Limb (tissue), 2 donors: ENCODE measurements around the gene ABLIM2.

ENCODE experiments used
- DNase-seq, 2 donors: peaks; one replicate each; pipeline ENCODE4 v3.0.0-alpha.2; 2016; ENCODE audit errors: extremely low spot score in 2 of 2

Gene ABLIM2

DNA sequence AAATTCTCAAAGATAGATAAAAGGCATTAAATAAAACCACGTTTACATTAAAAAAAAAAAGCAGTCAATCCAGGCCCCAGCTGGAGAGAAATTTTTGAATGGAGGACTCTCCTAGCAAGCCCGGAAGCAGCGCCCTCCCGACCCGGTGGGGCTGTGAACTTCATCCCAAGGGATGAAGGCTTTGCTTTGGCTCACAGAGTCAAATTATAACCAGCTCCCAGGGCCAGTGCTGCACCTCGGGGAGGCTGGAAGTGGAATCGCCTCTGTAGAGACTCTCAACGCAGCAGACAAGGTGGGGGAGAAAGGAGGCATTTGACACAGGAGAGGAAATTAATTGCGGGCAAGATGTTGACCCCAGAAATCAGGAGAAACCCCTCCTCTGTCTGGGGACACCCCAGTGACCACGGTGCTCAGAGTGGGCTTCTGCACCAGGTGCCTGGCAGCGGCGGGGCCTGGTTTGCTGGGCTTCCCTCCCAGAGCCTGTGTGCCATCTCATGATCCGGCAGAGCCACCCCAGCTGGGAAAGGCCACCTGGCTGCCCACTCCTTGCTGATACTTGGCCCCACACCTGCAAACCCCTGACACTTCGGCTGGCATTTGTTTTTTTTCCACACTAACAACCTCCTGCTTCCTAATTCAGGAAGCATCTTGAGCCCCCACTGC is 71.7 kb downstream of the ABLIM2 start:
- DNase-seq, result no peak

DNA sequence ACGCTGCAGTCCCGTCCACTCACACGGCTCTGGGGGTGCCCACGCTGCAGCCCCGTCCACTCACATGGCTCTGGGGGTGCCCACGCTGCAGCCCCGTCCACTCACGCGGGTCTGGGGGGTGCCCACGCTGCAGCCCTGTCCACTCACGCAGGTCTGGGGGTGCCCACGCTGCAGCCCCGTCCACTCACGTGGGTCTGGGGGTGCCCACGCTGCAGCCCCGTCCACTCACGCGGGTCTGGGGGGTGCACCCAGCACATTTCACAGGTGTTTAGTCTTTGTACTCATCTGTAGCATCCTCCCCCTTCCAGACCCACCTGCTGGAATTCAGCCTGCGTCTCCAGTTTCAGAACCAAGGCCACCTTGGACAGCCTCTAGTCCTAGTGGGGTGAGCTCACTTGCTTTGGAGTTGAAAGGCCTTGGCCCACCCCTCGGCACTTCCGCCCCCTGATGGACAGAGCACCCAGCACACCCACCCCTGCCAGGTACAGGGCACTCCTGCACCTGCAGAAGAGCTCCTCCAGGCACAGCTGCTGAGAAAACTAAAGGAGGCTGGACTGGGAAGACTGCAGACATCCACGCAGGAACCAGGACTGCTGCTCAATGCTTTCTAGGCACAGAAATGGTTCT is 73.0 kb downstream of the ABLIM2 start:
- DNase-seq, result no peak

DNA sequence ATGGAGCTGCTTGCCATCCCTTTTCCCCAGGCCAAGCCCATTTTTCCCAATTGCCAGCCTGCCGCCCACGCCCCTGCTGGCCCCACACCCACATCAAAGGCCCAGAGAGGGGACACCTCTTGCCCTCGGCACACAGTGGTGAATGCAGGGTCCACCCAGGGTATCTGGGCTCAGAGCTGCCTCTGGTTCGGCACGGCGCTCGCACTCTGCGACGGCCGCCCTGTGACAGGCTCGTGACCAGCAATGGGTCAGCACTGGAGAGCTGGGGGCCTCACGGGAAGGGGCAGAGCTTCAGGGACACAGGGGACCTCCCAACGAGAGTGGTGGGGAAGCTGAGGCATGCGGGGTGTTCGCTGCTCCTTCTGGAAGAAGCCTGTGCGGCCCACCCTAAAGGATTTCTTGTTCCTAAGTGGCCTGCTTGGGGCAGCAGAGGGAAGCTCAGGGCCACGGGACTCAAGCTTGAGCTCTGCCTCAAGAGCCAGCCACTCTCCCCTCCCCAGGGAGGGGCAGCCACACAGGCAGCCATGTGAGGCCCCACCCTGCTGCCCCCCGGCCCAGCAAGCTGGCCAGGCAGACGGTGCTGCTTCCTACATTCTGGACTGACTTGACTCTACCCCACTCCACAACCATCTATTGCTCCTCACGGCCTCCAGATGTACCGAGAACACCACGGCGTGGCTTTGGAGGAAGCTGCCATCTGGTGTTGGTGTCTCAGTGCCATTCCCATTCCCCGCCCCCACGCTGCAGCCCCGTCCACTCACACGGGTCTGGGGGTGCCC is 73.7 kb downstream of the ABLIM2 start:
- DNase-seq, result no peak

DNA sequence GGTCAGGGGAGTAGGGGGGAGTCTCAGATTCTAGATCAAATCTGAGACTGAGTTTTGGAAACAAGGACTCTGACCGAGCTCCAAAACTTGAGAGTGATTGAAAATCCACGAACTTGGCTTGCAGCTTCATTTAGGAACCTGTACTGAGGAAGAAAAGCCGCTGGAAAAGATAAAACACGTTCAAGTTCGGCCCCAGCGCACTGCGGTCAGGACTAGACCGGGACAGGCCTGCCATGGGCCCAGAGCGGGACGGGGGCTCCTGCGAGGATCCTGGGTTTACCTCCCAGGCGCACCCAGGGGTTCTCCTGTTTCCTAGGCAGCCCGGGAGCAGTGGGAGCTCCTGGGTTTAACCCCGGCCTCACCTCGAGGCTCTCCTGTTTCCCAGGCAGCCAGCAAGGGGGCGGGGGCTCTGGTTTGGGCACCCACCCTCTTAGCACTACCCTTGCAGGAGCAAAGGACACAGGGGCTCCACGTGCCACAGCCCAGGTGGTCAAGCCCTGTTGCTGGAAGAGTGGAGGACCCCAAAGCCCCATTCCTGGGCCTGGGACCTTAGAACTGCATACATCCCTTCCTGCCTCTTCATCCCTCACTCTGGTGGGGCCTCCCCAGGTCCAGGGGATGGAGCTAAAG is 74.5 kb downstream of the ABLIM2 start:
- no peak for DNase-seq

DNA sequence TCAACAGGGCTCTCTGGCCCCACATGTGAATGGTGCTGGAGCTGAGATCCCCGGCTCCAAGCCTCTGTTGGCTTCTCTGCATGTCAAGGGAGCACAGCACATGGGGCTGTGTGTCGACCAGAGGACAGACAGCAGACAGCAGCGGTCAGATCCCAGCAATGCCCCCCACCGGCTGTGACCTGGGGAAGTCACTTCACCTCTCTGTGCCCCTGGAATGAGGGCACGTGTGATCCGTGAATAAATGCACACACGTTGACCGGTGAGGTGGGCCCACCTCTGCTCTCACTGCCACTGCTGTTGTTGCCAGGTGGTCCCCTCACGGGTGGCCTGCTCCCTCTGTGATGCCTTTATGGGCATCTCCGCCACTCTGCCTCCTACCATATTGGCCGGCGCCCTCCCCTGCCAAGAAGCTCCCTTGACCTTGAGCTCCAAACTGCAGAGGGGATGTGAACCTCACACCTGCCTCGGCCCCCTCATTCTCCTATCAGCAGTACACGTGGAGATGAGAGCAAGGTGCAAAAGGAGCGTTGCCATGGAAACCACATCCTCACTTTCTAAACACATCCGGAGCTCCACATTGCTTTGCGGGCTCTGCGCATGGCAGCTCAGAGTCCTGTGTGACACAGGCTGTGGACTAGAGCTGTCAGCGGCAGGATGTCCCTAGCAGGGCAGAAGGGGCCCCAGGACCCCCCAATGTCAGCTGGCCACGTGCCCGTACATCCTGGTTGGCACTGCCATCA is 75.4 kb downstream of the ABLIM2 start:
- DNase-seq, result no peak

DNA sequence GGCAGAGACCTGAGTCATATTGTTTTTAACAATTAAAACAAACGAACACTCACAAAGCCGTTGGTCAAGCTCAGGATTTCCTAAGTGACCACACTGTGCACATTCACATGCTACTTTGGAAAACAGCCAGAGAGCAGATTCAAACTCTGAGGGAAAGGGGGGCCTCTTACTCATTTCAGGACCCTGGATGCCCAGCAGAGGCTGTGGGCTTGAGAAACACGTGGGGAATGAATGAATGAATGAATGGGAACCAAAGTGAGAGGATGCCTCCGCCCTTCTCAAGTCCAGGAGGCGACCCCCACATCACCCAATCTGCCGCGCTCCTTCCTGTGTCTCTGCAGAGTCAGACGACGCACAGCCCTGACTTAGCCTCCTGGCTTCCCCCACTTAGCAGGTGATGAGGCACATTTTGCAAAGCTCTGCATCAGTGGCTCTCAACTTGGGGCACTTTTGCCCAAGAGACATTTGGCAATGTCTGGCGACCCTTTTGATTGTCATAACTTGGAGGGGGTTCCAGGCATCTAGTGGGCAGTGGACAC is 76.0 kb downstream of the ABLIM2 start:
- no peak for DNase-seq

DNA sequence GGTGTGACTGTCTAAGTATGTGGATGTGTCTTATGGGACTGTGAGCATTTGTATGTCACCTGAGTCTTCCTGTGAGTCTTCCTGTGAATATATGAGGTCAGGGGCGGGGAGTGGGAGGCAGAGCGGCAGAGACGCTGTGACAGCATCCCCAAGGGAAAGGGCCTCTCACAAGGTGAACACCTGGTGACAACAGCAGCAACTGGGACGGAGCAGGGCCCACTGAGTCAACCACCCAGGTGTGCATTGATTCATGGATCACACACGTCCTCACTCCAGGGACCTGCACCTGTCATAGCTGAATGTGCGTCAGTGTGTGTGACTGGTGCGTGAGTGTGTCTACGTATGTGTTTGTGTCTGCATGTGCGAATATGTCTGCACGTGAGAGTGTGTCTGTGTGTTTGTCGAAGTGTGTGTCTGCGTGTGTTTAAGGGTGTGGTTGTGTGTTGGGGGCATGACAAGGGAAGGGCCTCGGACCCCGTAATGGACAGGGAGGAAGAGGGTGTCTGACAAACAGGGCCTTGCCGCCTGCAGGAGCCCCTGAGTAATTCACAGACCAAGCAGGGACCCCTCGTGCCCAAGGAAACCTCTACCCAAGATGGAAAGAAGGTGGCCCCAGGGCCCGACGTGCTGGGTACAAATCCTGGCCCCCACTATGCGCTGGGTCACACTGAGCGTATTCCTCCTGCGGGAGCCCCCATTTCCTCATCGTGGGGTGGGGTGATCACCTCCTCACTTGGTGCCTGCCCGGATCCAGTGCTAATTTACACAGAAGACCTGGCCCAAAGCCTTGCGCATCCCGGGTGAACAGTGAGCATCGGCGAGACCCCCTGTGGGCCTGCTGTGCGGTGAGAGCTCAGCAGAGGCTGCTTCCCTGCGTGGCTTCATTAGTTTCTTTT is 76.7 kb downstream of the ABLIM2 start:
- no peak for DNase-seq

DNA sequence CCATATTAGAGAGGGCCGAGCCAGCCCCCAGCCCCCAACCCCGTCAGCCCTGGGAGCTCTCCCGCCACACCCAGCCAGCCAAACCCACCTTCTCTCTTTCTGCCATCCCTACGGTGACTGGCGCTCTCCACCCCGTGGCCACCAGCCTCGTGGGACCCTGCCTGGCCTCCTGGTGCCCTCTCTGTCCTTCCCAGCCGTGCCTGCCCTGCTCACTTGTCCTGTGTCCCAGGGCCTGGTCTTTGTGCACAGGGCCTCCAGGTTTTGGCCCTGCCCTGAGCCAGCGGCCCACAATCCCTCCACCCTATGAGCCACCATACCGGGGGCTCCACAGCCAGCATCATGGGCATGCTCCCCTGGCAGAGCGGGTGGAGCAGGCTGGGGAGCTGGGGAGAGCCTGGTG is 77.4 kb downstream of the ABLIM2 start:
- no peak for DNase-seq

DNA sequence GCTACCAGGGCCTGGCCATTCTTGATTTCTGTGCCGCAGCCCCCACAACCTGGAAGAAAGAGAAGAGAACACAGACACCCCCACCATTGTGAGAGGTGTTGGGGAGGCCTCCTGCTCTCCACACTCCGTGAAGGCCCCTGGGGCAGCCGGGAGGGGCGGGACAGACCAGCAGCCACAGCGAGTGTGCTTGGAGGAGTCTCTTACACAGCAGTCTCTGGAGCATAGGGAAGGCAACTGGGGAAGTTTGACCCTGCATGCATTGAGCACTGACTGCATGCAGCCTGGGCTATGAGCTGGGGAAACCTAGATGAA is 77.9 kb downstream of the ABLIM2 start:
- DNase-seq, result peak in 1 of 2 donors; percentile 27

DNA sequence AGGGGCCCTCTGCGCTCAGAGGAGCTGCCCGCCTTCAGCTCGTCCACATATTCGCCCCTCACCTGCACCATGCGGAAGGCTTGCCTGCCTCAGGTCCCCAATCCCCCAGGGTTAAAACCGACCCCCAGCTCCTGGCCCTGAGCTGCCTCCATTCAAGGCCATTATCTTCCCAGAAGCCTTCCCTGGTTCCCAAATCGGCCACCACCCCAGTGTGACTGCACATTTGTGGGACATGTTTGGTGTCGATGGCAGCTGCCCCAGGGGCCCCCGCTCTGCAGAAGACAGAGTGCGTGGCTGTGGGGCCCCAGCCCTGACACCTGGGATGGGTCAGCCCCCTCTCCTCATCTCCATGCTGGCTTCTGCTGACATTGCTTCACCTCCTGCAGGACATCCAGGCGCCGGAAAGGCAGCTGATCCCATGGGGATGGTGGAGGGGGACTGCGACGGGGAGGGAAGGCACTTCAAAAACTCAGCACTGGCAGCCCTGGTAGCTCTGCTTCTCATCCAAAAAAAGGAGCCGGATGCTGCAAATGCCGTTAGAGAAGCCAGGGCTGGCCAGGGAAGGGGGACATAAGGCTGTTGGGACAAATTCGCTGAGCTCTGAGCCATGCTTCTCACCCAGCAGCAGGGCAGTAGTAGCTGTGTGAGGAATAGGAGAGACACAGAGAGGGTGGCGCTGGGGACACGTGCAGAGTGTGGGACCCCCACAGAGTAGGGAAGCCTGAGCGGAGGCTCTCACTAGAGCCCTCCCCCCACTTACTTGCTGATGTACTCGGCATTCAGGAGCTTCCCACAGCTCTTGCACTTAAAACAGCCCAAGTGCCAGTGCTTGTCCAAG is 78.5 kb downstream of the ABLIM2 start:
- peak in 1 of 2 donors; percentile 33 for DNase-seq

DNA sequence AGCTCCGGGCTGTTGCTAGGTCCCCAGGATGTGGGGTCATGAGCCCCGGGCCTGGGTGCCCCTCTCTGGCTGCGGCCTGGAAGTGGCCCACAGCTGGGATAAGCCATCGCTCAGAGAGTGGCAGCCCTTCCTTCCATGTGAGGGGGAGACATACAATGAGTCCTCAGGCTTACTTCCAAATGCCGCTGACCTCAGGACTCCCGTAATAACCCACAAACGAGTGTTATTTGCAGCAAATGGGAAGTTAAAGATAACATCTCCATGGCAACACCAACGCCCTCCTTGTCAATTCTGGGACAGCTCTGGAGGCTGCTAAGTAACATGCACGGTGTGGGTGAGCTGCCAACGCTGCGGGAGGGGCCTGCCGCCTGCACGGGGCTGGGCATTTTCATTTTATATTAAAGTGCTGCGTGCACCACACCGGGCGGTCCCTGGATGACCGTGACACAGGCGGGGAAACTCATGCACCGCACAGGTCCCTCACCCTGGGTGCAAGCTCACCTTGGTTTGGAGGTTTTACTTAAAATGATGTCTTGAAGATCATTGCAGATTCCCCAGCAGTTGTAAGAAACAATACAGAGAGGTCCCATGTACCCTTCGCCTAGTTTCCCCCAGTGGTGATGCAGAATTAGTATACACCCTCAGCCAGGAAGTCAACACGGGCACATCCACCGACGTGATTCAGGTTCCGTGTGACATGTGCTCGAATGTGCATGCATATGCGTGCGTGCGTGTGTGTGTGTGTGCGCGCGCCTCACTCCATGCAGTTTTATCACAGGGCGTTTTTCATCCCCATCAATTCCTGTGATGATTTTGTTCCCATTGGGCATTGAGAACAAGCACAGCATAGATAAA is 79.4 kb downstream of the ABLIM2 start:
- DNase-seq, result peak in 1 of 2 donors; percentile 35

DNA sequence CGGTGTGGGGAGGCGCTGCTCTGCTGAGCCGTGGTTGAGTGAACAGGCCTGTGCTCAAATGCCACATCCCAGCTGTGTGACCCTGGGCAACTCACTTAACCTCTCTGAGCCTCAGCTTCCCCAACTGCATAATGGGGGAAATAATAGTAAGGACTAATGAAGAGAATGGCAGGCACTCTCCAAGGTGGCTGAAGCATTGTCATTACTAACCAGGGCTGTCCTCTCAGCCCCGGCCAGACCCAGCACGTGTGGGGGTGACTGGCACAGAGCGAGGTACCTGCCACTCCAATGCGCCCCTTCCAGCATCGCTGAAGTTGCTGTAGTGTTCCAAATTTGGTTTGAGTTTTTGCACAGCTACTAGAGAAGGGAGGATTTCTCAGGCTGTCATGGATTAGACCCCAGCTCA is 80.0 kb downstream of the ABLIM2 start:
- DNase-seq, result no peak

DNA sequence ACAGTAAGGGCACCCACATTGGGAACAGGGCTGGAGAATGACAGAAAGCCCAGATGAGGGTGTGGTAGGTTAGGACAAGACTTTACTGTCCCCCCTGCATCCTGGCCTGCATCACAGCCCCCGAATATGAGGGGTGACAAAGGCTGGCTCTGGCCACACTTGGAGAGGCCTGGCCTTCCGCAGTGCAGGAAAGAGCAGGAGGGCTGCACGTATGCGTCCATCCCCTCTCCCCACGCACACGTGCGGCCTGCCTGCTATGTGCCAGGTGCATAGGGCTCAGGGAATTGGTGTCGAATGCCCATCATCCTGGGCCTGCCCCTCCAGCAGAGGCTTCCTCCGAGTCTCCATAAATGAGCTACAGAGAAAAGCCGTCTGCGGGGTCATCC is 80.5 kb downstream of the ABLIM2 start:
- no peak for DNase-seq

DNA sequence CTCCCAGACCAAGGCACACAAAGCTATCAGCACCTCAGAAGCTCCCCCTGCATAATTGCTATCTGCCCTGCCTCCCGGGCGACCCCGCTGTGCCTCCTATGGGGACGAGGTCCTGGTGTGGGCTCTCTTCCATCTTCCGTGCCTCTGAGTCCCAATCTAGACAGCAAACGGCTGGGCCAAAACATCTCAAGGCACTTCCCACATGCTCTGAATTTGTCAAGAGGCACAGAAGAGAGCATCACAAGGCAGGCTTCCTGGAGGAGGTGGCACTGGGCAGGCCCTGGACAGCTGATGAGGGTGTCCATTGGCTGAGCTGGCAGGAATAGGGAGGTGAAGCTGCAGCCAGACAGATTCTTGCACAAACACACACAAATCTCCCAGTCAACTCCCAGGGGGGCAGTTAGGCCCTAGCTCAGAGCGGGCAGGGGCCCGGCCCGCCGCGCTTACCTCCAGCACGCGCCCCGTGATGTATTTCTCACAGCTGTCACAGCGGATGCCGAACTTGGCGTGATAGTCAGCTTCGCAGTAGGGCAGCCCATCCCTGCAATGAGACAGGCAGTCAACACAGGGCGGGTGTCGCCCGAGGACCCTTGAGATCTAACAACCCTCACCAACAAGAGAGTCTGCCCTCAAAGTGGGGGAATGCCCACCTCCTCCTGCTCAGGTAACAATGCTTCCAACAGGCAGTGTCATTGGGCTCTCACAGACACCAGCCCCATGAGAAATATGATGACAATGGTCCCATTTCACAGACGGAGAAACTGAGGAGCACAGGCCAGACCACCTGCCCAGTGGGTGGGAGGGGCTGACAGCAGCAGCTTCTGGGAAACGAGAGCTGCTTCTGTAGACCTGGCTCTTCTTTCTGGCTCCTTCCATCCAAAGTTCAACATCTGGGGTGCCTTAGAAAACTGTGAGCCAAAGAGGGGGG is 81.2 kb downstream of the ABLIM2 start:
- peak in 1 of 2 donors; percentile 34 for DNase-seq

DNA sequence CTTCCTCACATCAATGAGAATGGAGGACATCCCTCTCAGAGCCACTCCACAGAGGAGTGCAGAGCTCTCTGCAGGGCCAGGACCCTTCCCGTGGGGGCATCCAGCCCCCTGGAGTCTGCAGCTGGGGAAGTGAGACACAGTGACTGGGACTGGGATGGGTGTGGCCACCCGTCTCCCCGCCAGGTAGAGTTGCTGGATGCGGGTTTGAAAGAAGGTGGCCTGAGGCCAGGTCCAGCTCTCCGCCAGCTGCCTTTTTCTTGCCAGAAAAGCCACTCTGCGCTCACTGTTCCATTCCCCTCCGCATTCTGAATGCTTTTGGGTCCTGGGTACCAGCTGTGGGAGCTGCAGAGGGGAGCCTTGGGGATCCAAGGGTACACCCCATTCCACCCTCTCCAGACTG is 82.6 kb downstream of the ABLIM2 start:
- peak in 1 of 2 donors; percentile 34 for DNase-seq

DNA sequence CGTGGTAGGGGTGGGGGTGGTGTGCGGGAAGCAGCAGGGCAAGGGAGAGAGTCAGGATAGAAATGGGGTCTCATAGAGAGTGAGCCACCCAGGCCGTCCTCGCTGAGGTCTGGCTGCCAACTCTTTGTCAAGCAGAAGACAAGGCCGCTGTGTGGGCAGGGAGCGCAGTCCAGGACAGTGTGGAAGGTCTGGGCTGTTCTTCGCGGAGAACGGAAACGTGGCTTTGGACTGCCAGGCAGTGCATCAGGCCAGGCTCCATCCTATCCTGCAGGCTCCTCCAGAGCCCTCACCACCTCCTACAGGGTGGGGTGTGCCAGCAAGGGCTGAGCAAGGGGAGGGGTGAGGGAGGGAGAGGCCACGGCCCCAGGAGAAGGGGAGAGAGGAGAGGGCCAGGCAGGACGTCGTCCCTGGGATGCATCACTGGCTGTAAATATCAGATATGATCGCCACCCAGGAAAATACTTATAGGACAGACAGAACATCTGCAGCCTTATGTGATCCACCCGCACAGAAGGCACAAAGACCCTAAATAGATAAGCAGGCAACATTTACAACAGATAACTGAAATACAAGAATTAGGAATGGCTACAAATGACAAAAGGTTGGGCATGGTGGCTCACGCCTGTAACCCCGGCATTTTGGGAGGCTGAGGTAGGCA is 85.3 kb downstream of the ABLIM2 start:
- DNase-seq, result peak in 1 of 2 donors; percentile 24
